Measurements from ENCODE around the gene RPL38.

- TF ChIP-seq CTCF (IDR thresholded peaks at IDR 0.05; ENCODE audit: insufficient read depth, low read length, poor library complexity, severe bottlenecking), result no peak
- no peak for TF ChIP-seq EZH2phosphoT487 (conservative IDR thresholded peaks at IDR 0.05; ENCODE audit: low read length)
Observed at GRCh38 chr17:74237321-74237720, 33.8 kb downstream of the RPL38 start.

All from SU-DHL-6 (cell line).